SK-N-MC (cell line): ENCODE results near the gene DPEP2.
"Not testable (repeated sequence)": the region's sequence is repeated elsewhere in the genome, so short reads cannot be mapped to it uniquely, and the experiment has no call there.

Experiments
- DNase-seq: peaks from one replicate; pipeline ENCODE4 v3.0.0-alpha.2; 2011; ENCODE audit warnings: low read depth, low spot score
- H3K27ac ChIP-seq: fragments of 200-600 bp; sonication (generic); 2 replicates; pipeline ENCODE4 v1.5.1; 2016; ENCODE audit warnings: mixed run types
- H3K36me3 ChIP-seq: fragments of 200-600 bp; sonication (generic); 2 replicates; pipeline ENCODE4 v1.6.1; 2017; ENCODE audit warnings: antibody characterized with exemption, low read length, mixed read lengths; ENCODE audit not compliant: insufficient read depth
- H3K4me3 ChIP-seq: fragments of 200-600 bp; sonication (generic); 2 replicates; pipeline ENCODE4 v1.5.1; 2016
- H3K9ac ChIP-seq: fragments of 200-600 bp; sonication (generic); 2 replicates; pipeline ENCODE4 v1.8.0; 2017; ENCODE audit warnings: mixed run types, mixed read lengths; ENCODE audit not compliant: insufficient read length
- H3K9me3 ChIP-seq: fragments of 200-600 bp; sonication (generic); 2 replicates; pipeline ENCODE4 v1.6.1; 2017; ENCODE audit warnings: low read depth, mild to moderate bottlenecking, antibody characterized with exemption, low read length, moderate library complexity, mixed read lengths
- EZH2 ChIP-seq: fragments of 200-600 bp; sonication (generic); IDR thresholded peaks from one replicate; pipeline ENCODE4 v1.6.1; 2017; ENCODE audit warnings: antibody characterized with exemption
- FOXP2 ChIP-seq: optimal IDR thresholded peaks from 2 replicates; pipeline ENCODE3; 2011; ENCODE audit warnings: mild to moderate bottlenecking, moderate library complexity; ENCODE audit not compliant: insufficient read depth; ENCODE audit errors: extremely low read length, control extremely low read depth
- POLR2AphosphoS5 ChIP-seq: IDR thresholded peaks from 2 replicates; pipeline ENCODE4 v1.6.1; 2012; ENCODE audit warnings: mild to moderate bottlenecking, low read depth, low read length, borderline replicate concordance

DPEP2 gene

DNA sequence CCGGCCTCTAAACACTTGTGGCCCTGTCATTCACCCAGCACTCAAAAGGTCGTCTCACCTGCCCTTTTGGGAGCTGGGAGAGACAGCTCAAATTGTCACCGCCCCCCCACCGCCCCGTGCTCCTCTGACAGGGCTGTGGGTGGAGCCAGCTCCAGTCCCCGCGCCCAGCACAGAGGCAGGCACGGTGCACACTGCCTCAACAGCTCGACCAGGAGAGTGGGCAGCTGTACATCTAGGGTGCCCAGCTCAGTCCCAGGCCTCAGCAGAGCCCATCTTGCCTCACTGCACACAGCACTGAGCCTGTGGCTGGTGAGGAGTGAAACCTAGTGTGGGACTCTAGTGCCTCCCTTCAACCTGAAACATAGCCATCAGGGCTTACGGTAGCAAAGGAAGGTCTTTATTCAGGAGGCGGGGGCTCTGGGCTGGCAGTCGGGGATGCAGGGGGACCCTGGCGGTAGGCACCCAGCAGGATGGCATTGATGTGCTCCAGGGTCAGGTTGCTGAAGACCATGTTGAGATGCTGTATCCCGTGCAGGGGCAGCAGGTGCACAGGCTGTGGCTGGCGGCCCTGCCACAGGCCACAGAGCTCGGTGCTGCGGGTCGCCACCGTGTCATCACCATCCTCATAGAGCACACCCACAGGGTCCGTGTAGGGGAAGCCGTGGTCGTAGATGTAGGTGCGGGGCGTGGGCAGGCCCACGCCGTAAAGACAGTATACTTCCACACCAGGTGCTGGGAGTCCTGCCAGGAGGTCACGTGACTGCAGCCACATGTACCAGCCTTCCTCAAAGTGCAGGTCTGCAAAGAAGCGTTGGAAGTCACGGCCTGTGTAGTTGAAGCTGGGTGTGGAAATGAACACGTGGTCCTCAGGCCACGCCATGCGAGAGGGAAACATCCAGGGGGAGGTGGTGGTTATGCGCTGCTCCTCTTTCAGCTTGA, 59.5 kb downstream of the DPEP2 start:
- Histone ChIP-seq H3K27ac (no peak overlapping the region), H3K4me3 (no peak overlapping the region), H3K9ac (no peak overlapping the region), H3K36me3 (no peaks in the 10 kb centered on the region), H3K9me3 (no peaks in the 10 kb centered on the region)
- no peak for DNase-seq
- no peak for TF ChIP-seq EZH2
- TF ChIP-seq POLR2AphosphoS5 = no peak
- TF ChIP-seq FOXP2 = no peak

DNA sequence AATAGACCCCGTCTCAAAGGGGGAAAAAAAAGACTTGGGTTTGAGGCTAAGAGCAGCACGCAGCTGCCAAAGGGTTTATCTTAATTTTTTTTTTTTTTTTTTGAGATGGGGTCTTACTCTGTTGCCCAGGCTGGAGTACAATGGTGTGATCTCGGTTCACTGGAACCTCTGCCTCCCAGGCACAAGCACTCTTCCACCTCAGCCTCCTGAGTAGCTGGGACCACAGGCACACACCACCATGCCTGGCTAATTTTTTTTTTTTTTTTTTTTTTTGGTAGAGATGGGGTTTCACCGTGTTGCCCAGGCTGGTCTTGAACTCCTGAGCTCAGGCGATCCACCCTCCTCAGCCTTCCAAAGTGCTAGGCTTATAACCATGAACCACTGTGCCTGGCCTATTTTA, 61.6 kb downstream of the DPEP2 start:
- H3K9ac ChIP-seq, DNase-seq, H3K27ac ChIP-seq, H3K4me3 ChIP-seq, H3K9me3 ChIP-seq, H3K36me3 ChIP-seq: not testable (repeated sequence)
